GM10248 (cell line): ENCODE measurements around the gene NF2.
"Not testable (repeated sequence)": the region's sequence is repeated elsewhere in the genome, so short reads cannot be mapped to it uniquely, and the experiment has no call there.

Experiments used
- CTCF ChIA-PET: fragments of 300-600 bp; sonication (Branson Sonifier 250); formaldehyde crosslinking; extraction: SDS; loops from one replicate; lab custom pipeline; 2021; ENCODE audit warnings: antibody characterized with exemption; lab: Yijun Ruan, JAX
- POLR2A ChIA-PET: fragments of 350-650 bp; sonication (Branson Sonifier 250); formaldehyde crosslinking; extraction: SDS; loops from one replicate; lab custom pipeline; 2020; ENCODE audit warnings: antibody characterized with exemption; lab: Yijun Ruan, JAX
- DNase-seq: peaks from one replicate; pipeline ENCODE4 v3.0.0; 2012; ENCODE audit errors: extremely low spot score
- CTCF ChIP-seq: IDR thresholded peaks from 2 replicates; pipeline ENCODE4 v1.5.1; 2012; ENCODE audit warnings: mild to moderate bottlenecking, low read depth; ENCODE audit errors: extremely low read depth, missing control alignments, control extremely low read depth

NF2 gene

GRCh38 chr22:29603358-29604075, at the start of gene NF2:
Gene NF2, plus strand, starts transcription at chr22:29603633. Its CDS starts 366 bp downstream, at chr22:29603999.
- peak; percentile 99 for DNase-seq
- CTCF ChIA-PET: interaction anchor here (1.0 to 4.1 kb wide), 6 partner anchors 9 to 1609 kb away, joined by 3 to 45 read pairs (median 8); partner anchors contain the start of gene LIMK2
- POLR2A ChIA-PET: no interaction called here
- peak; percentile 25 for TF ChIP-seq CTCF

- no peak for TF ChIP-seq CTCF
- ChIA-PET CTCF (interaction anchor here (0.7 to 3.2 kb wide), 5 partner anchors 12 to 72 kb away, joined by 3 to 12 read pairs (median 3); no protein-coding TSS in a partner anchor), POLR2A (no interaction called here)
- DNase-seq: no peak
These were observed 48.3 kb upstream of the NF2 start for GRCh38 chr22:29555065-29555644.

- DNase-seq: no peak
- ChIA-PET POLR2A (no interaction called here), CTCF (no interaction called here)
- no peak for TF ChIP-seq CTCF
These were observed 44.4 kb upstream of the NF2 start for GRCh38 chr22:29559030-29559429.

GRCh38 chr22:29559853-29560252, 43.6 kb upstream of the NF2 start:
- TF ChIP-seq CTCF: no peak
- ChIA-PET CTCF (no interaction called here), POLR2A (no interaction called here)
- DNase-seq: no peak

- no peak for TF ChIP-seq CTCF
- CTCF ChIA-PET: no interaction called here
- DNase-seq: no peak
- POLR2A ChIA-PET: no interaction called here
These were observed 39.6 kb upstream of the NF2 start for GRCh38 chr22:29563652-29564460.

- DNase-seq: not testable (repeated sequence)
- POLR2A ChIA-PET: interaction anchor here (1.3 kb wide), 1 partner anchor 13 kb away, joined by 3 read pairs; the partner anchor contains the start of gene THOC5
- CTCF ChIA-PET: interaction anchor here (1.0 to 2.7 kb wide), 5 partner anchors 9 to 30 kb away, joined by 3 to 13 read pairs (median 4); partner anchors contain the start of gene THOC5
These were observed 36.9 kb upstream of the NF2 start for GRCh38 chr22:29566513-29566912.
